GM12801 (cell line): ENCODE measurements around the gene NR4A1.

Source experiments
- TF ChIP-seq, protein P1 (sequence below): IDR thresholded peaks from one replicate; pipeline ENCODE4 v1.5.1; 2011; ENCODE audit warnings: control low read depth; ENCODE audit not compliant: insufficient read length; ENCODE audit errors: extremely low read depth

Gene NR4A1

DNA sequence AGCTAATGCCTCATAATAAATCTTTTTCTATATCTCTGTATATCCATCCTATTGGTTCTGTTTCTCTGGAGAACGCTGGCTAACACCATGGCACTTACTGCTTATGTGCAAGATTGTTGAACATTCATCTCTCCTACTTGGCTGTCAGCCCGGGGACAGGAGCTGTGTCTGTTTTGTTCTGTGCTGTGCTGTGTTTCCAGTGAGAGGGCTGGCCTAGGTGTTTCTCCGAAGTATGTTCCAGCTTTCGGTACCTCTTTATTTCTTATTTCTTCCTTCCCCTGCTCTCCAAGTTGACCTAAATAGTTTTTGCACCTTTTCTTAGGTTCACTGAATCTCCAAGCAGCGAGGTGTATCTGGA is 18.8 kb upstream of the NR4A1 start:
- TF ChIP-seq, protein P1, sequence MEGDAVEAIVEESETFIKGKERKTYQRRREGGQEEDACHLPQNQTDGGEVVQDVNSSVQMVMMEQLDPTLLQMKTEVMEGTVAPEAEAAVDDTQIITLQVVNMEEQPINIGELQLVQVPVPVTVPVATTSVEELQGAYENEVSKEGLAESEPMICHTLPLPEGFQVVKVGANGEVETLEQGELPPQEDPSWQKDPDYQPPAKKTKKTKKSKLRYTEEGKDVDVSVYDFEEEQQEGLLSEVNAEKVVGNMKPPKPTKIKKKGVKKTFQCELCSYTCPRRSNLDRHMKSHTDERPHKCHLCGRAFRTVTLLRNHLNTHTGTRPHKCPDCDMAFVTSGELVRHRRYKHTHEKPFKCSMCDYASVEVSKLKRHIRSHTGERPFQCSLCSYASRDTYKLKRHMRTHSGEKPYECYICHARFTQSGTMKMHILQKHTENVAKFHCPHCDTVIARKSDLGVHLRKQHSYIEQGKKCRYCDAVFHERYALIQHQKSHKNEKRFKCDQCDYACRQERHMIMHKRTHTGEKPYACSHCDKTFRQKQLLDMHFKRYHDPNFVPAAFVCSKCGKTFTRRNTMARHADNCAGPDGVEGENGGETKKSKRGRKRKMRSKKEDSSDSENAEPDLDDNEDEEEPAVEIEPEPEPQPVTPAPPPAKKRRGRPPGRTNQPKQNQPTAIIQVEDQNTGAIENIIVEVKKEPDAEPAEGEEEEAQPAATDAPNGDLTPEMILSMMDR, result no peak

DNA sequence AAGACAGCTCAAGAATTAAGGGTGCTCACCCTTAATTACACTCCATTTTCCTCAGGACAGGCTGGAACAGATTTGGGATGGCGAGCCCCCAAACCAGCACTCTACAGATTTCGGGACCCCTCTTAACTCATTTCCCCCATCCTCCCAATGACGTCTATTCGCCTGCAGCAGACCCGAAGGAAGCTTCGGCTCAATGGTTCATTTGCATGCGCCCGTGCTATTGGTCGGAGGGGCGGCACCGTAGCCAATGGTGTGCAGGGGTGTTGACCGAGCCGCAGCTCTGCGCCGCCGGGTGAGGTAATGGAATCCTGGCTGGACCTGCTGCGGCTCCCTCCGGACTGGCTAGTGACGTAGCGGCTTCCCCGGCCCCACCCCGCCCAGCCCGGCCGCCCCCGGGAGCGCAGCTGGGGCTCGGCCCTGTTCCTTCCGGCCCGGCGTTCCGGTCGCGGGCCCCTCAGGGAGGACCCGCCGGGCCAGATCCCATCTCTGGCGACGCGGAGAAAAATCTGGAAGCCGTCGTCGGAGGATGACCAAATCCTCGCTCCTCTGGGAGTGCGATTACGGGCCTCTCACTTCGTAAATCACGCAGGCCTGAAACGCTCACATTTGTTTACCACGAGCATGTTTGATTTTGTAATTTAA is 18.3 kb upstream of the NR4A1 start:
- TF ChIP-seq, protein P1, result no peak

DNA sequence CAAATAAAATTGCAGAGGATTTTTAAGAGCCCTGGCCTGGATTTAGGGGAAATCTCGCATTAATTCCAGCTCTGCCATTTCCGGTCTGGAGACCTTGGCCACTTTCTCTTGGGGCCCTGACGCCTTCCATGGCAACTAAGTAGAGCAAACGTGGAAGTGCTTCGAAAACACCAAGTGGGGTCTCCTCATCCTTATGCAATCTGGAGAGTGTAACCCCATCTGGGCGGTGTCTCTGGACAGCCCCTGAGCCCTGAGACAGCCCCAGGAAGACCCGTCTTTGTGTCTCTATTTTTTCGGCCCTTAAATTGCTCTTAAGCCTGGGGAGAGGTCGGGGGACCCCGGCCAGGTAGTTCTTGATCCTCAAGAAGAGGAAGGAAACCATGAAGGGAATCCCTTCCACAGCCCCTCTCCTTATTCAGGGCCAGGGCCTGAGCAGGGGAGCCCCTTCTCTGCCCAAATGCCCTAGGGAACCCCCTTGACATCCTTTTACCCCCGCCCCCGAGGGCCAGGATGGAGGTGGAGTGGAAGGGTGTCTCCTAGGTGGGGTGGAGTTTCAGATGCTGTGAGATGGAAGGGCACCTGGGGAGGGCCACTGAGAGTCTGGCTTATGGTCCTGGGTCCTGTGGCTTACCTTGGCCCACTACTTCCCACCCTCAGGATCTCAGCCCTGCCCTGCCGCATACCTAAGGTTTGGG is 17.6 kb upstream of the NR4A1 start:
- TF ChIP-seq, protein P1, result no peak

DNA sequence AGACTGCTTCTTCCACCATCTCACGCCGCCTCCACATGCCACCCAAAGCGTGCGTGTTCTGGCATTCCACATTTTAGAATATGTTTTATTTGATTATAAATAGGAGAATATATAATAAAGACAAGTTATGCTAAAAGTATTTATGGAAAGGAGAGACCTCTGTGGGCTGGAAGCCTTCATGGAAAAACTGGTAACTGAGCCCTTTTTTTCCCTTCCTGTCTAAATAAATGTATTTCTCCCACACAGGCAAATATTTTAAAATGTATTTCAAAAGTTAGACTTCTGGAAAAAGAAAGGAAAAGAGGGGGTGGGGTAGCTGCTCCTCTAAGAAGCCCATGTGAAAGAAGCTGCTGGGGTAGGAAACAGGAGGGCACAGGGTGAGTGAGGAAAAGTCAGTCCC is 16.1 kb upstream of the NR4A1 start:
- TF ChIP-seq, protein P1, result no peak

DNA sequence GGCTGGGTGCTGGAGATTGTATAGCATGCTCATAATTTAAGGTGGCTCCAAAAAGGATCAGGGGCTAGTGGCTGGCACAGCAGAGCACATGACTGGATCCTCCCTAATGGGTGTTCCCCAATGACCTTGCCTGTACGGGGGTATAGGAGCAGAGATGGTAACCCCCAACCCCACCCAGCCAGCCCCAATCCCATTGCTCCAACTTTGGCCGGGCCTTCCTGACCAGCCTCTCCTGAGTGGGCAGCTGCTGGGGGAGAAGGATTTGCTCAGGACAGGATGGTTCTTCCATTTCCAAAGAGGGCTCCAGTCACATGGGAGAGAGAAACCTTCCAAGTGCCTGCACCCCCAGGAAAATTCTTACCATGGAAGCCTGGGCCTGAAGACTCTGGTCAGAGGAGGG is 15.3 kb upstream of the NR4A1 start:
- TF ChIP-seq, protein P1, result no peak

DNA sequence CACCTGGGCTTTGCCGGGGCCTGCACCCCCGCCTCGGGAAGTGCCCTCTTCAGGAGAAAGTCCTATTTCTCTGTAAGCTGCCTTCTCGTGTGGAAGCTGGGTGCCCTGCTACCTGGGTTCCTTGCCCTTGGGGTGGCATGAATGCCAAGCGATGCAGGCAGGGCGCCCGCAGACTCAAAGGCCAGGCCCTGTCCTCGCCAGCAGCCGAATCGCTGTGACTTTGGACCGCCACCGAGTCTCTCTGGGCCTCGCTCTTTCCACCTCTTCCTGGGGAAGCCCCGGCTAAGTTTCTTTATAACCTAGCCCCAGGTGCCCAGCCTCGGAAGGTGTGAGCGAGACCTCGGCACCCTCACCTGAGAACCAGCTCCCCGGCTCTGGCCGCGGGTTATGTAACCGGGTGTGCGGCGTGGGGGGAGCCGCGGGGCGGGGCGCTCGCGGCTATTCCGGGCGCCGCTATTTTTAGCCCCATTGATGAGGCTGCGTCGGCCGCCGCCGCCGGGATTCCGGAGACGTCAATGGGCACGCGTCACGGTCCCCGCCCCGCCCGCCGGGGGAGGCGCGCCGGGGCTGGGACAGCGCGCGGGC is 14.6 kb upstream of the NR4A1 start:
- TF ChIP-seq, protein P1, result no peak

DNA sequence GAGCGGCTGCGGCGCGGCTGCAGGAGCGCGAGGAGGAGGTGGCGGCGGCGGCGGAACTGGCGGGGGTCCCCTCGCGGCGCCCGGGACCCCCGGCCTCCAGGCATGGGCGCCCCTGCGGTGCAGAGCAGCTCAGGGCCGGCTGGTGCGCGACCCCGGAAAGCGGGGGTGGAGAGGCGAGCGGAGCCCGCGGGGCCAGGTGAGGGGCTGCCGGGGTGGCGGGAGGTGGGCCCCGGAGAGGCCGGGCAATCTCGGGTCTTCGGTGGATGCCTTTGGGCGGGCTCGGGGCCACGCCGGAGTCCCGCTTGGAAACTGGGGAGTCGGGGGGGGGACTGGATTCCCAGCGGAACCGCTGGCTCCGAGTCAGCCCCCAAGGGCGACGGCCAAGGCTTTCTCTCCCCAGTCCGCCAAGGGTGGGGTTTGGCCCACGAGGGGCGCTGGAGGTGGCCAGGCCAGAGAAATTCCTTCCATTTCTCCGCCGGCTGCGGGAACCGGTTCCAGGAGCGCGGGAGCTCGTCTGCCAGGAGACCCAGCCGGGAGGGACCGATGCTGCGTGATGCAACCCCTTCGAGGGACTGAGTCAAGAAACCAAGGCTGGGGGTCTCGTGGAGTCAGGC is 13.9 kb upstream of the NR4A1 start:
- TF ChIP-seq, protein P1, result no peak
